OCI-LY3 (cell line): Measurements from ENCODE around the gene MED29.

ENCODE experiments used
- H2AFZ ChIP-seq: fragments of 200-600, 300-600 bp; shearing (Covaris generic); 2 replicates; pipeline ENCODE4 v1.6.0; 2014; ENCODE audit warnings: antibody characterized with exemption, low read depth, low read length
- H3K27ac ChIP-seq: fragments of 200-600, 300-600 bp; sonication (generic); 2 replicates; pipeline ENCODE4 v1.5.1; 2014; ENCODE audit warnings: mild to moderate bottlenecking, low read length, moderate library complexity, mixed read lengths
- H3K27me3 ChIP-seq: fragments of 200-600, 300-600 bp; sonication (generic); 2 replicates; pipeline ENCODE4 v1.6.1; 2014; ENCODE audit warnings: low read depth, low read length, mixed read lengths
- H3K36me3 ChIP-seq: fragments of 200-600, 300-600 bp; sonication (generic); replicated peaks from 2 replicates; pipeline ENCODE3; 2014; ENCODE audit warnings: low read depth, low read length, mixed read lengths
- H3K4me1 ChIP-seq: fragments of 300-600, 200-600 bp; sonication (generic); 2 replicates; pipeline ENCODE4 v1.6.1; 2014; ENCODE audit warnings: low read length, mixed read lengths
- H3K4me2 ChIP-seq: fragments of 200-600, 300-600 bp; sonication (generic); 2 replicates; pipeline ENCODE4 v1.6.1; 2014; ENCODE audit warnings: low read length, mixed read lengths
- H3K4me3 ChIP-seq: fragments of 300-600, 200-600 bp; sonication (generic); 2 replicates; pipeline ENCODE4 v1.5.1; 2014; ENCODE audit warnings: antibody characterized with exemption, mild to moderate bottlenecking, low read length, moderate library complexity
- H3K79me2 ChIP-seq: fragments of 300-600, 200-600 bp; shearing (Covaris generic); 2 replicates; pipeline ENCODE4 v1.6.1; 2014; ENCODE audit warnings: mild to moderate bottlenecking, low read length, mixed read lengths
- H3K9ac ChIP-seq: fragments of 300-600, 200-600 bp; shearing (Covaris generic); 2 replicates; pipeline ENCODE4 v1.6.0; 2014; ENCODE audit warnings: mild to moderate bottlenecking, low read length, moderate library complexity
- H3K9me3 ChIP-seq: fragments of 200-600, 300-600 bp; shearing (Covaris generic); 2 replicates; pipeline ENCODE4 v1.6.1; 2014; ENCODE audit warnings: low read length, mixed read lengths; ENCODE audit not compliant: insufficient read depth
- H4K20me1 ChIP-seq: fragments of 200-600, 300-600 bp; sonication (generic); 2 replicates; pipeline ENCODE4 v1.6.1; 2016; ENCODE audit warnings: low read length, mixed read lengths; ENCODE audit not compliant: insufficient read depth
- CTCF ChIP-seq: fragments of 200-600, 300-600 bp; sonication (generic); IDR thresholded peaks from 2 replicates; pipeline ENCODE4 v1.5.1; 2014; ENCODE audit warnings: antibody characterized with exemption, low read length, low read depth
- EZH2phosphoT487 ChIP-seq: fragments of 200-600 bp; shearing (Covaris generic); IDR thresholded peaks from 2 replicates; pipeline ENCODE4 v1.6.1; 2018; ENCODE audit warnings: antibody characterized with exemption, mixed run types, low read depth

MED29 gene

GRCh38 chr19:39406656-39407409 is 15.7 kb downstream of the MED29 start, which contains the start of gene ZFP36:
Gene ZFP36, plus strand, starts transcription at chr19:39406847. Its CDS starts 58 bp downstream, at chr19:39406905.
- H3K4me1 ChIP-seq: peaks cover 60% of the 10 kb centered on the region
- peak within 1 kb of the TSS; percentile 97 for H3K9ac ChIP-seq
- peak within 1 kb of the TSS; percentile 96 for H3K4me2 ChIP-seq
- no peak; the same call in 1 of the 2 replicates for TF ChIP-seq CTCF
- no peak for TF ChIP-seq EZH2phosphoT487
- peaks cover 18% of the 10 kb centered on the region for H4K20me1 ChIP-seq
- peaks cover 37% of the 10 kb centered on the region for H3K79me2 ChIP-seq
- H3K9me3 ChIP-seq: no peaks in the 10 kb centered on the region
- peak within 1 kb of the TSS; percentile 88 for H3K4me3 ChIP-seq
- no peaks in the 10 kb centered on the region for H3K27me3 ChIP-seq
- no peak within 1 kb of the TSS for H2AFZ ChIP-seq
- peak within 1 kb of the TSS; percentile 93 for H3K27ac ChIP-seq
- peaks cover 22% of the 10 kb centered on the region for H3K36me3 ChIP-seq

GRCh38 chr19:39407410-39407659 is 16.2 kb downstream of the MED29 start:
- Histone ChIP-seq H3K4me1 (peaks cover 54% of the 10 kb centered on the region), H3K27ac (peak overlapping the region; percentile 93), H3K79me2 (peaks cover 37% of the 10 kb centered on the region), H3K9me3 (no peaks in the 10 kb centered on the region), H3K27me3 (no peaks in the 10 kb centered on the region), H4K20me1 (peaks cover 18% of the 10 kb centered on the region), H3K9ac (peak overlapping the region; percentile 97), H3K4me2 (peak overlapping the region; percentile 96), H3K4me3 (peak overlapping the region; percentile 88), H3K36me3 (peaks cover 22% of the 10 kb centered on the region), H2AFZ (no peak overlapping the region)
- no peak for TF ChIP-seq EZH2phosphoT487
- no peak for TF ChIP-seq CTCF

- Histone ChIP-seq H3K27ac (peak overlapping the region; percentile 93), H3K4me3 (peak overlapping the region; percentile 88), H4K20me1 (peaks cover 18% of the 10 kb centered on the region), H3K9me3 (no peaks in the 10 kb centered on the region), H3K27me3 (no peaks in the 10 kb centered on the region), H3K4me2 (peak overlapping the region; percentile 96), H2AFZ (no peak overlapping the region), H3K4me1 (peaks cover 50% of the 10 kb centered on the region), H3K36me3 (peaks cover 22% of the 10 kb centered on the region), H3K79me2 (peaks cover 39% of the 10 kb centered on the region), H3K9ac (peak overlapping the region; percentile 97)
- TF ChIP-seq EZH2phosphoT487 (no peak), CTCF (no peak)
These were observed 16.6 kb downstream of the MED29 start for GRCh38 chr19:39407660-39408391.
